K562 (cell line): ENCODE results near the gene STAMBPL1. TPM values are rescaled to one million over a fixed set of nuclear protein-coding genes. Genes with fewer than 3 reads are reported as not detected.

Experiments used
- ATAC-seq: fragments of 200-7000 bp; cut with Tn5 transposase; 3 replicates; pipeline ENCODE4 v1.9.1; 2020; ENCODE audit warnings: moderate library complexity
- BruUV-seq: library from RNA; stranded (reverse); fragments of 400-500 nt; replicated peaks from 2 replicates; lab custom pipeline; 2021; lab: Mats Ljungman, UMichigan
- CTCF ChIA-PET: fragments of 300-600 bp; formaldehyde crosslinking; extraction: SDS; loops from one replicate; lab custom pipeline; 2021; ENCODE audit warnings: low intra/inter-chr PET ratio; lab: Yijun Ruan, JAX
- POLR2A ChIA-PET: fragments of 300-600, 350-650 bp; sonication (Branson Sonifier 250); formaldehyde crosslinking; extraction: SDS; loops from one replicate; lab custom pipeline; 2021; ENCODE audit warnings: antibody characterized with exemption, inconsistent platforms; lab: Yijun Ruan, JAX
- DNase-seq, 4 experiments: peaks; one replicate each; pipeline versions ENCODE4 v3.0.0 to v3.0.0-alpha.2; 2011 to 2018; ENCODE audit warnings: low spot score in 3 of 4, mixed read lengths in 3 of 4; ENCODE audit errors: extremely low read depth in 1 of 4
- FAIRE-seq: peaks from 2 replicates; lab custom pipeline; 2011; peaks lifted over from hg19 to GRCh38; lab: Jason Lieb, UNC
- H2AFZ ChIP-seq: 2 replicates; pipeline ENCODE4 v1.6.0; 2011; ENCODE audit warnings: low read depth, low read length, control low read depth, inconsistent platforms
- H3K27ac ChIP-seq: fragments of 200-600 bp; 3 replicates; pipeline ENCODE4 v1.8.0; 2011; ENCODE audit warnings: low read depth, mild to moderate bottlenecking, control low read depth, inconsistent platforms, low read length, moderate library complexity, mixed read lengths; ENCODE audit errors: extremely low read depth
- H3K27me3 ChIP-seq, 2 experiments: fragments of 300-600 bp in 1 of 2; 2 replicates in 1 of 2; 3 replicates in 1 of 2; pipeline versions ENCODE4 v1.6.0 to v1.8.0; 2011; ENCODE audit warnings: inconsistent platforms in 2 of 2, low read length in 2 of 2, mild to moderate bottlenecking in 1 of 2, mixed read lengths in 1 of 2, moderate library complexity in 1 of 2; ENCODE audit not compliant: control insufficient read depth in 2 of 2, insufficient read depth in 2 of 2
- H3K36me3 ChIP-seq: fragments of 300-600 bp; 3 replicates; pipeline ENCODE4 v1.8.0; 2011; ENCODE audit warnings: mild to moderate bottlenecking, low read length, inconsistent platforms; ENCODE audit not compliant: control insufficient read depth, insufficient read depth
- H3K4me1 ChIP-seq, 2 experiments: fragments of 200-600 bp in 1 of 2; replicated peaks in 1 of 2; 2 replicates in 1 of 2; 3 replicates in 1 of 2; pipeline versions ENCODE4 v1.5.1 to v1.8.0; 2011; ENCODE audit warnings: inconsistent platforms in 2 of 2, low read length in 2 of 2, mild to moderate bottlenecking in 1 of 2, mixed read lengths in 1 of 2, moderate library complexity in 1 of 2; ENCODE audit not compliant: control insufficient read depth in 2 of 2, insufficient read depth in 2 of 2
- H3K4me2 ChIP-seq: 2 replicates; pipeline ENCODE4 v1.6.1; 2011; ENCODE audit warnings: low read length, control low read depth, inconsistent platforms, mixed read lengths; ENCODE audit not compliant: insufficient read depth
- H3K4me3 ChIP-seq: fragments of 200-600 bp; sonication (generic), shearing (Covaris generic); 2 replicates; pipeline ENCODE4 v1.5.1; 2016; ENCODE audit warnings: control low read depth, inconsistent platforms
- H3K79me2 ChIP-seq: fragments of 200-600 bp; 3 replicates; pipeline ENCODE4 v1.8.0; 2011; ENCODE audit warnings: low read length, inconsistent platforms; ENCODE audit not compliant: control insufficient read depth, insufficient read depth
- H3K9ac ChIP-seq, 2 experiments: 2 replicates each; pipeline versions ENCODE4 v1.6.0 to v1.6.1; 2011; ENCODE audit warnings: low read depth in 2 of 2, low read length in 2 of 2, control low read depth in 1 of 2, inconsistent platforms in 1 of 2, mild to moderate bottlenecking in 1 of 2, mixed read lengths in 1 of 2; ENCODE audit not compliant: insufficient read depth in 1 of 2
- H3K9me1 ChIP-seq: one replicate; pipeline ENCODE4 v1.6.0; 2011; ENCODE audit warnings: inconsistent platforms, mild to moderate bottlenecking, low read length, moderate library complexity; ENCODE audit not compliant: control insufficient read depth, insufficient read depth
- H3K9me3 ChIP-seq: replicated peaks from 2 replicates; pipeline ENCODE4 v1.5.1; 2011; ENCODE audit warnings: low read depth, low read length, inconsistent platforms; ENCODE audit not compliant: control insufficient read depth, insufficient read depth
- H4K20me1 ChIP-seq: replicated peaks from 2 replicates; pipeline ENCODE4 v1.6.1; 2011; ENCODE audit warnings: low read length, inconsistent platforms, mixed read lengths; ENCODE audit not compliant: control insufficient read depth, insufficient read depth
- BHLHE40 ChIP-seq: IDR thresholded peaks from 2 replicates; pipeline ENCODE4 v1.6.1; 2011; ENCODE audit warnings: low read length, improper control_type of control experiment
- FOXA1 ChIP-seq: fragments of 450-650 bp; IDR thresholded peaks from 2 replicates; pipeline ENCODE4 v1.6.1; 2016; ENCODE audit warnings: mild to moderate bottlenecking, borderline replicate concordance
- GTF3C2 ChIP-seq: IDR thresholded peaks from 3 replicates; pipeline ENCODE4 v1.6.1; 2011; ENCODE audit warnings: borderline replicate concordance, mild to moderate bottlenecking, moderate library complexity; ENCODE audit not compliant: insufficient read length; ENCODE audit errors: extremely low read depth
- SRSF9 ChIP-seq: fragments of 200-400 bp; formaldehyde crosslinking; IDR thresholded peaks from 2 replicates; pipeline ENCODE4 v1.6.1; 2017; ENCODE audit warnings: low read depth, low read length, borderline replicate concordance
- in situ Hi-C: fragments of 300-500 bp; cut with MboI; formaldehyde crosslinking; loops from 4 replicates; pipeline ENCODE4 v1.15.0; 2018; ENCODE audit warnings: inconsistent platforms, mixed read lengths
- intact Hi-C: fragments of 100-400 bp; cut with micrococcal nuclease; formaldehyde crosslinking; loops from 2 replicates; pipeline ENCODE4 v1.14.2; 2022
- polyA plus RNA-seq, 8 experiments: library from polyadenylated mRNA; depleted of rRNA in 4 of 8; stranded (reverse) in 5 of 8; unstranded in 3 of 8; fragments of >200 nt; fragmentation: Nextera tagmentation in 2 of 8; fragmentation: Illumina TruSeq in 1 of 8; extraction: Ambion mirVana in 2 of 8; extraction: Trizol in 1 of 8; gene quantifications; 2 replicates each; pipeline versions ENCODE4 v1.2.1 to v1.2.3, GENCODE V29; 2011 to 2014; ENCODE audit warnings: inconsistent platforms in 1 of 8, missing spikeins in 1 of 8
- total RNA-seq, 7 experiments: library from RNA; depleted of rRNA in 6 of 7; stranded (reverse); fragments of >200 nt in 6 of 7; fragmentation: Illumina TruSeq in 2 of 7; extraction: Trizol in 2 of 7; gene quantifications; 2 replicates each; pipeline versions ENCODE4 v1.2.1 to v1.2.3, GENCODE V29; 2011 to 2021; ENCODE audit warnings: low replicate concordance in 1 of 7
- TF ChIP-seq, protein P1 (sequence below): fragments of 250-450 bp; sonication (Bioruptor Pico); IDR thresholded peaks from 2 replicates; pipeline ENCODE4 v1.6.1; 2021; ENCODE audit warnings: mild to moderate bottlenecking

The STAMBPL1 gene
- total and polyA plus RNA-seq, 9 of the 15 experiments (the other 6 are each of a cell fraction or from before 2014, with no cell fraction given) = 0.09 TPM; not detected in 8

DNA sequence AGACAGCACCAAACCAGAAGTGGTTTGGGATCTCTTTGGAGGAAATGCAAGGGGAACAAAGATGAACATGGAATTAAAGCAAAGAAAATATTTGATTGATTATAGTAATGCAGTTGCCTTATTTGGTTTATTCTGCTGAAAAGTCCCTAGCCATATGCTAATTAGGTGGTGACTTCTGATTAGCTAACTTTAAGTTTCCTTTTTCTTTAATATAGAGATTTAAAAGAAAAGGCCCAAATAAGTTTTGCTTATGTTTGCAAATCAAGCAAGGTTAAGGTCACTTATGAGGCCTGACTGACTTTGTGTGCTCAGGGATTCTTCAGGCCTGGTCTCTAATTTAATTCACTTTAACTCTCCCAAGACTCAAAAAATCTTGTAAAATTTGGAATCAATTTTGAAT is 22.2 kb upstream of the STAMBPL1 start:
- no peaks in the 10 kb centered on the region for H3K9me1 ChIP-seq
- no peaks in the 10 kb centered on the region for H3K27me3 ChIP-seq
- no peak overlapping the region for H3K27ac ChIP-seq
- H3K36me3 ChIP-seq = no peaks in the 10 kb centered on the region
- in situ Hi-C loops = no loop called here
- DNase-seq = no peak
- no peaks in the 10 kb centered on the region for H3K4me1 ChIP-seq
- H3K9ac ChIP-seq = no peak overlapping the region
- BruUV-seq = no TSS peak
- ChIA-PET CTCF (no interaction called here), POLR2A (no interaction called here)
- H3K79me2 ChIP-seq = no peaks in the 10 kb centered on the region
- ATAC-seq = no peak
- no peaks in the 10 kb centered on the region for H4K20me1 ChIP-seq
- FAIRE-seq = no peak
- no peak overlapping the region for H3K4me3 ChIP-seq
- H2AFZ ChIP-seq = no peak overlapping the region
- H3K9me3 ChIP-seq = no peaks in the 10 kb centered on the region
- no peak overlapping the region for H3K4me2 ChIP-seq
- intact Hi-C loops = no loop called here
- no peak for TF ChIP-seq SRSF9
- TF ChIP-seq BHLHE40 = no peak
- no peak for TF ChIP-seq GTF3C2
- TF ChIP-seq, protein P1, sequence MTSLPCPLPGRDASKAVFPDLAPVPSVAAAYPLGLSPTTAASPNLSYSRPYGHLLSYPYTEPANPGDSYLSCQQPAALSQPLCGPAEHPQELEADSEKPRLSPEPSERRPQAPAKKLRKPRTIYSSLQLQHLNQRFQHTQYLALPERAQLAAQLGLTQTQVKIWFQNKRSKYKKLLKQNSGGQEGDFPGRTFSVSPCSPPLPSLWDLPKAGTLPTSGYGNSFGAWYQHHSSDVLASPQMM (CRISPR knock-in tag) = no peak
- TF ChIP-seq FOXA1 = no peak
